ENCODE measurements around the gene PYDC1.
"Not testable (repeated sequence)": the region's sequence is repeated elsewhere in the genome, so short reads cannot be mapped to it uniquely, and the experiment has no call there.

Gene PYDC1

GRCh38 chr16:31216422-31217135, at the start of gene PYDC1:
Gene PYDC1, minus strand, starts transcription at chr16:31217135. Its CDS starts 107 bp downstream, at chr16:31217028.
- DNase-seq (ENCODE audit: low read depth in 3 of 3, low spot score in 1 of 3) = no peak

GRCh38 chr16:31265329-31266245, 48.7 kb upstream of the PYDC1 start:
- DNase-seq (ENCODE audit: low read depth in 3 of 3, low spot score in 1 of 3) = peak; percentile 16 to 62 (median 16)

GRCh38 chr16:31262084-31262483, 45.1 kb upstream of the PYDC1 start:
- no peak for DNase-seq (ENCODE audit: low read depth in 3 of 3, low spot score in 1 of 3)

- DNase-seq (ENCODE audit: low read depth in 3 of 3, low spot score in 1 of 3) = no peak
These were observed 43.4 kb upstream of the PYDC1 start for GRCh38 chr16:31260136-31260931.

GRCh38 chr16:31258366-31258765, 41.4 kb upstream of the PYDC1 start:
- no peak for DNase-seq (ENCODE audit: low read depth in 3 of 3, low spot score in 1 of 3)

- no peak for DNase-seq (ENCODE audit: low read depth in 3 of 3, low spot score in 1 of 3)
These were observed 39.5 kb upstream of the PYDC1 start for GRCh38 chr16:31256466-31256865.

GRCh38 chr16:31253642-31254045, 36.7 kb upstream of the PYDC1 start:
- no peak for DNase-seq (ENCODE audit: low read depth in 3 of 3, low spot score in 1 of 3)

GRCh38 chr16:31251435-31251834, 34.5 kb upstream of the PYDC1 start:
- no peak for DNase-seq (ENCODE audit: low read depth in 3 of 3, low spot score in 1 of 3)

GRCh38 chr16:31250782-31251384, 33.9 kb upstream of the PYDC1 start:
- DNase-seq (ENCODE audit: low read depth in 3 of 3, low spot score in 1 of 3) = no peak

GRCh38 chr16:31248344-31248743, 31.4 kb upstream of the PYDC1 start:
- DNase-seq (ENCODE audit: low read depth in 3 of 3, low spot score in 1 of 3) = no peak

GRCh38 chr16:31246296-31246695, 29.4 kb upstream of the PYDC1 start:
- no peak for DNase-seq (ENCODE audit: low read depth in 3 of 3, low spot score in 1 of 3)

GRCh38 chr16:31245598-31245997, 28.7 kb upstream of the PYDC1 start:
- not testable (repeated sequence) for DNase-seq (ENCODE audit: low read depth in 3 of 3, low spot score in 1 of 3)

GRCh38 chr16:31243734-31244670, 27.1 kb upstream of the PYDC1 start:
- DNase-seq (ENCODE audit: low read depth in 3 of 3, low spot score in 1 of 3) = no peak

- DNase-seq (ENCODE audit: low read depth in 3 of 3, low spot score in 1 of 3) = no peak
These were observed 25.3 kb upstream of the PYDC1 start for GRCh38 chr16:31242206-31242605.

GRCh38 chr16:31238041-31238440, 21.1 kb upstream of the PYDC1 start:
- DNase-seq (ENCODE audit: low read depth in 3 of 3, low spot score in 1 of 3) = no peak

- DNase-seq (ENCODE audit: low read depth in 3 of 3, low spot score in 1 of 3) = no peak
These were observed 12.6 kb upstream of the PYDC1 start for GRCh38 chr16:31229501-31229900.

- no peak for DNase-seq (ENCODE audit: low read depth in 3 of 3, low spot score in 1 of 3)
These were observed 11.3 kb upstream of the PYDC1 start for GRCh38 chr16:31228206-31228605.

GRCh38 chr16:31225193-31225592, 8.3 kb upstream of the PYDC1 start:
- DNase-seq (ENCODE audit: low read depth in 3 of 3, low spot score in 1 of 3) = no peak

- no peak for DNase-seq (ENCODE audit: low read depth in 3 of 3, low spot score in 1 of 3)
These were observed 7.4 kb upstream of the PYDC1 start for GRCh38 chr16:31224092-31224955.
